Activated gamma-delta T cell treated with Interleukin-2 at 50 U/mL for 16 hours (primary cell): ENCODE measurements around the gene PLS1.
"Not testable (repeated sequence)": the region's sequence is repeated elsewhere in the genome, so short reads cannot be mapped to it uniquely, and the experiment has no call there.

Experiments
- DNase-seq: peaks from one replicate; pipeline ENCODE4 v3.0.0-alpha.2; 2020

Gene PLS1

GRCh38 chr3:142709207-142709606 is 113.0 kb downstream of the PLS1 start:
- no peak for DNase-seq

GRCh38 chr3:142714882-142715281 is 118.7 kb downstream of the PLS1 start:
- not testable (repeated sequence) for DNase-seq

GRCh38 chr3:142716102-142716501 is 119.9 kb downstream of the PLS1 start:
- no peak for DNase-seq

GRCh38 chr3:142723665-142723967 is 127.4 kb downstream of the PLS1 start:
- no peak for DNase-seq

- peak; percentile 56 for DNase-seq
Observed at GRCh38 chr3:142723968-142724681, 127.9 kb downstream of the PLS1 start, which contains the start of gene TRPC1. Gene TRPC1, plus strand, starts transcription at chr3:142724034. Its CDS starts 526 bp downstream, at chr3:142724560.

GRCh38 chr3:142724682-142725356 is 128.6 kb downstream of the PLS1 start:
- peak; percentile 4 for DNase-seq

- DNase-seq: no peak
Observed at GRCh38 chr3:142725357-142725739, 129.2 kb downstream of the PLS1 start.

GRCh38 chr3:142726017-142726416 is 129.8 kb downstream of the PLS1 start:
- no peak for DNase-seq

- no peak for DNase-seq
Observed at GRCh38 chr3:142732066-142732465, 135.9 kb downstream of the PLS1 start.

- no peak for DNase-seq
Observed at GRCh38 chr3:142734834-142735233, 138.6 kb downstream of the PLS1 start.

GRCh38 chr3:142735462-142735861 is 139.3 kb downstream of the PLS1 start:
- DNase-seq: no peak

- no peak for DNase-seq
Observed at GRCh38 chr3:142738396-142738795, 142.2 kb downstream of the PLS1 start.

GRCh38 chr3:142746646-142747045 is 150.5 kb downstream of the PLS1 start:
- no peak for DNase-seq

- DNase-seq: not testable (repeated sequence)
Observed at GRCh38 chr3:142750531-142750930, 154.3 kb downstream of the PLS1 start.

GRCh38 chr3:142752605-142753004 is 156.4 kb downstream of the PLS1 start:
- not testable (repeated sequence) for DNase-seq

GRCh38 chr3:142754494-142754893 is 158.3 kb downstream of the PLS1 start:
- DNase-seq: no peak
